Esophagus mucosa (tissue), 1 donor: Measurements from ENCODE around the gene S1PR5. TPM values are rescaled to one million over a fixed set of nuclear protein-coding genes. Genes with fewer than 3 reads are reported as not detected.
"Not testable (repeated sequence)": the region's sequence is repeated elsewhere in the genome, so short reads cannot be mapped to it uniquely, and the experiment has no call there.

Source experiments
- ATAC-seq: fragments of 200-7000 bp; cut with Tn5 transposase; one replicate; pipeline ENCODE4 v1.9.1; 2020
- total RNA-seq: library from RNA; stranded (reverse); gene quantifications from one replicate; pipeline ENCODE4 v1.2.4, GENCODE V29; 2023
- donor health status: DM: yes; HTN: yes; CAD: no.

S1PR5 gene
- 7.9 TPM for total RNA-seq

- peak; percentile 24 for ATAC-seq
Observed at GRCh38 chr19:10517361-10517759, at the start of gene S1PR5. TSS of gene S1PR5 (minus strand) at chr19:10517447. CDS start at chr19:10515011, 2,436 bp downstream.

GRCh38 chr19:10566658-10567410 is 49.6 kb upstream of the S1PR5 start:
- ATAC-seq = no peak

GRCh38 chr19:10566408-10566657 is 49.1 kb upstream of the S1PR5 start:
- ATAC-seq = no peak

GRCh38 chr19:10565567-10566407 is 48.5 kb upstream of the S1PR5 start, which contains the start of gene KRI1:
TSS of gene KRI1 (minus strand) at chr19:10566010. CDS start at chr19:10565999, 11 bp downstream.
- ATAC-seq = peak; percentile 84

GRCh38 chr19:10565028-10565566 is 47.9 kb upstream of the S1PR5 start:
- peak; percentile 8 for ATAC-seq

GRCh38 chr19:10562609-10563008 is 45.4 kb upstream of the S1PR5 start:
- ATAC-seq = no peak

- ATAC-seq = no peak
Observed at GRCh38 chr19:10560154-10560553, 42.9 kb upstream of the S1PR5 start.

GRCh38 chr19:10557603-10558197 is 40.5 kb upstream of the S1PR5 start:
- no peak for ATAC-seq

GRCh38 chr19:10555610-10555973 is 38.3 kb upstream of the S1PR5 start:
- ATAC-seq = no peak

GRCh38 chr19:10554760-10555609 is 37.7 kb upstream of the S1PR5 start:
- peak; percentile 77 for ATAC-seq

- ATAC-seq = peak; percentile 66
Observed at GRCh38 chr19:10553943-10554381, 36.7 kb upstream of the S1PR5 start.

- ATAC-seq = no peak
Observed at GRCh38 chr19:10553087-10553667, 35.9 kb upstream of the S1PR5 start.

- no peak for ATAC-seq
Observed at GRCh38 chr19:10552510-10553053, 35.3 kb upstream of the S1PR5 start.

- ATAC-seq = no peak
Observed at GRCh38 chr19:10551698-10552301, 34.6 kb upstream of the S1PR5 start.

- ATAC-seq = not testable (repeated sequence)
Observed at GRCh38 chr19:10551006-10551405, 33.8 kb upstream of the S1PR5 start.

- ATAC-seq = no peak
Observed at GRCh38 chr19:10550336-10550735, 33.1 kb upstream of the S1PR5 start.

GRCh38 chr19:10549733-10550132 is 32.5 kb upstream of the S1PR5 start:
- no peak for ATAC-seq

GRCh38 chr19:10548746-10549276 is 31.6 kb upstream of the S1PR5 start:
- no peak for ATAC-seq

- no peak for ATAC-seq
Observed at GRCh38 chr19:10546817-10547216, 29.6 kb upstream of the S1PR5 start.

- peak; percentile 1 for ATAC-seq
Observed at GRCh38 chr19:10544753-10545251, 27.6 kb upstream of the S1PR5 start.
